Uterus (tissue), 4 donors: Measurements from ENCODE around the gene ABCC6. TPM values are rescaled to one million over a fixed set of nuclear protein-coding genes. Genes with fewer than 3 reads are reported as not detected.

Source experiments
- DNase-seq, 2 donors: peaks; one replicate each; pipeline ENCODE4 v3.0.0-alpha.2; 2019 to 2020
- H3K27ac ChIP-seq, 2 donors: fragments of 200-600 bp; sonication (generic); 1 replicate in 1 of 2; 2 replicates in 1 of 2; pipeline ENCODE4 v1.5.1; 2016 to 2018
- H3K27me3 ChIP-seq, 2 donors: fragments of 200-600 bp; sonication (generic); one replicate each; pipeline ENCODE4 v1.5.1; 2018 to 2019; ENCODE audit warnings: control low read depth in 1 of 2
- H3K36me3 ChIP-seq, 2 donors: fragments of 200-600 bp; sonication (generic); one replicate each; pipeline ENCODE4 v1.5.1; 2019; ENCODE audit warnings: control low read depth in 1 of 2
- H3K4me1 ChIP-seq, 2 donors: fragments of 200-600 bp; sonication (generic); one replicate each; pipeline ENCODE4 v1.5.1; 2018 to 2019; ENCODE audit warnings: control low read depth in 1 of 2
- H3K4me3 ChIP-seq, 2 donors: fragments of 200-600 bp; sonication (generic); 1 replicate in 1 of 2; 2 replicates in 1 of 2; pipeline ENCODE4 v1.5.1; 2018 to 2019; ENCODE audit warnings: mild to moderate bottlenecking in 1 of 2
- H3K9me3 ChIP-seq, 2 donors: fragments of 200-600 bp; sonication (generic); one replicate each; pipeline ENCODE4 v1.5.1; 2019; ENCODE audit warnings: control low read depth in 1 of 2
- CTCF ChIP-seq, 4 experiments: fragments of 200-600 bp in 2 of 4; fragments of 450-650 bp in 2 of 4; sonication (generic) in 2 of 4; IDR thresholded peaks; one replicate each; pipeline ENCODE4 v1.5.1; 2016 to 2019; ENCODE audit warnings: antibody characterized with exemption in 4 of 4, mild to moderate bottlenecking in 2 of 4, moderate library complexity in 1 of 4
- POLR2A ChIP-seq, 2 donors: fragments of 450-650 bp; IDR thresholded peaks; one replicate each; pipeline ENCODE4 v1.6.1; 2016; ENCODE audit warnings: antibody characterized with exemption in 2 of 2, mild to moderate bottlenecking in 1 of 2, moderate library complexity in 1 of 2
- intact Hi-C: fragments of 100-400 bp; cut with DNase I; formaldehyde crosslinking; loops from one replicate; pipeline ENCODE4 v1.15.1; 2023; ENCODE audit warnings: low total_unique reads
- total RNA-seq, 4 donors: library from RNA; depleted of rRNA in 3 of 4; stranded (reverse); fragments of >200 nt in 3 of 4; gene quantifications; one replicate each; pipeline versions ENCODE4 v1.1.0 to v1.2.4, GENCODE V29; 2014 to 2023
- donor health status: DM: yes; HTN: yes; CAD: no.

Gene ABCC6
- total RNA-seq, 4 donors from 2014 or later: 0.29 to 7.6 (median 1.3) TPM; not detected in 1

GRCh38 chr16:16147316-16147999, 75.8 kb downstream of the ABCC6 start:
- peaks cover 0 to 3% of the 10 kb centered on the region in 2 donors for H3K4me1 ChIP-seq
- no peaks in the 10 kb centered on the region for H3K9me3 ChIP-seq
- DNase-seq: no peak
- H3K36me3 ChIP-seq: no peaks in the 10 kb centered on the region
- TF ChIP-seq POLR2A (IDR thresholded peaks at IDR 0.05): no peak
- no peak for TF ChIP-seq CTCF (IDR thresholded peaks at IDR 0.05)
- intact Hi-C loops: no loop called here
- H3K27ac ChIP-seq: no peak overlapping the region
- no peaks in the 10 kb centered on the region for H3K27me3 ChIP-seq
- H3K4me3 ChIP-seq: no peak overlapping the region

- no peak overlapping the region for H3K4me3 ChIP-seq
- H3K4me1 ChIP-seq: peaks cover 0 to 3% of the 10 kb centered on the region in 2 donors
- intact Hi-C loops: no loop called here
- H3K27me3 ChIP-seq: no peaks in the 10 kb centered on the region
- no peak overlapping the region for H3K27ac ChIP-seq
- H3K36me3 ChIP-seq: no peaks in the 10 kb centered on the region
- no peaks in the 10 kb centered on the region for H3K9me3 ChIP-seq
- no peak for DNase-seq
- TF ChIP-seq CTCF (IDR thresholded peaks at IDR 0.05) (no peak), POLR2A (IDR thresholded peaks at IDR 0.05) (no peak)
These were observed 76.6 kb downstream of the ABCC6 start for GRCh38 chr16:16146380-16147315.

- Histone ChIP-seq H3K4me3 (no peak overlapping the region), H3K27me3 (no peaks in the 10 kb centered on the region), H3K36me3 (no peaks in the 10 kb centered on the region), H3K4me1 (no peaks in the 10 kb centered on the region), H3K9me3 (no peaks in the 10 kb centered on the region), H3K27ac (no peak overlapping the region)
- DNase-seq: no peak
- intact Hi-C loops: no loop called here
- TF ChIP-seq POLR2A (IDR thresholded peaks at IDR 0.05) (no peak), CTCF (IDR thresholded peaks at IDR 0.05) (no peak)
These were observed 78.0 kb downstream of the ABCC6 start for GRCh38 chr16:16145286-16145685.

GRCh38 chr16:16144416-16144815, 78.9 kb downstream of the ABCC6 start:
- intact Hi-C loops: no loop called here
- Histone ChIP-seq H3K4me3 (no peak overlapping the region), H3K4me1 (no peaks in the 10 kb centered on the region), H3K9me3 (no peaks in the 10 kb centered on the region), H3K36me3 (no peaks in the 10 kb centered on the region), H3K27ac (no peak overlapping the region), H3K27me3 (no peaks in the 10 kb centered on the region)
- TF ChIP-seq CTCF (IDR thresholded peaks at IDR 0.05) (no peak), POLR2A (IDR thresholded peaks at IDR 0.05) (no peak)
- no peak for DNase-seq

- H3K27ac ChIP-seq: no peak overlapping the region
- DNase-seq: no peak
- H3K9me3 ChIP-seq: no peaks in the 10 kb centered on the region
- intact Hi-C loops: no loop called here
- TF ChIP-seq POLR2A (IDR thresholded peaks at IDR 0.05) (no peak), CTCF (IDR thresholded peaks at IDR 0.05) (no peak)
- no peak overlapping the region for H3K4me3 ChIP-seq
- no peaks in the 10 kb centered on the region for H3K27me3 ChIP-seq
- no peaks in the 10 kb centered on the region for H3K4me1 ChIP-seq
- H3K36me3 ChIP-seq: no peaks in the 10 kb centered on the region
These were observed 79.4 kb downstream of the ABCC6 start for GRCh38 chr16:16143931-16144330.
